HEK293T (cell line): ENCODE data around the gene FBP1.

Experiments
- ARNT ChIP-seq: fragments of 450-650 bp; IDR thresholded peaks from 2 replicates; pipeline ENCODE4 v1.6.1; 2017; ENCODE audit warnings: mild to moderate bottlenecking
- BHLHE40 ChIP-seq: fragments of 450-650 bp; IDR thresholded peaks from 2 replicates; pipeline ENCODE4 v1.6.1; 2016; ENCODE audit warnings: mild to moderate bottlenecking, moderate library complexity, borderline replicate concordance
- ELF4 ChIP-seq: fragments of 450-650 bp; IDR thresholded peaks from 2 replicates; pipeline ENCODE4 v1.6.1; 2017; ENCODE audit warnings: antibody characterized with exemption
- FOXK2 ChIP-seq: fragments of 450-650 bp; IDR thresholded peaks from 2 replicates; pipeline ENCODE4 v1.6.1; 2016; ENCODE audit warnings: mild to moderate bottlenecking
- FOXM1 ChIP-seq: fragments of 450-650 bp; IDR thresholded peaks from 2 replicates; pipeline ENCODE4 v1.6.1; 2017; ENCODE audit warnings: mild to moderate bottlenecking, borderline replicate concordance
- HDGF ChIP-seq: fragments of 450-650 bp; IDR thresholded peaks from 2 replicates; pipeline ENCODE4 v1.6.1; 2017; ENCODE audit warnings: antibody characterized with exemption, borderline replicate concordance
- L3MBTL2 ChIP-seq: fragments of 450-650 bp; conservative IDR thresholded peaks from 2 replicates; pipeline ENCODE4 v1.6.1; 2016; ENCODE audit warnings: mild to moderate bottlenecking
- LEF1 ChIP-seq: fragments of 450-650 bp; IDR thresholded peaks from 2 replicates; pipeline ENCODE4 v1.6.1; 2017; ENCODE audit warnings: mild to moderate bottlenecking, borderline replicate concordance
- SUZ12 ChIP-seq: fragments of 450-650 bp; IDR thresholded peaks from 2 replicates; pipeline ENCODE4 v1.6.1; 2016; ENCODE audit warnings: mild to moderate bottlenecking
- TARDBP ChIP-seq: fragments of 450-650 bp; IDR thresholded peaks from 2 replicates; pipeline ENCODE4 v1.6.1; 2016
- ZNF384 ChIP-seq: fragments of 450-650 bp; IDR thresholded peaks from 2 replicates; pipeline ENCODE4 v1.6.1; 2016

GRCh38 chr9:94600258-94600657, 39.1 kb downstream of the FBP1 start:
- TF ChIP-seq HDGF = no peak
- TF ChIP-seq BHLHE40 = no peak
- TF ChIP-seq SUZ12 = no peak
- TF ChIP-seq FOXM1 = no peak
- TF ChIP-seq ELF4 = no peak
- no peak for TF ChIP-seq LEF1
- TF ChIP-seq FOXK2 = no peak
- no peak for TF ChIP-seq L3MBTL2
- TF ChIP-seq ZNF384 = no peak
- TF ChIP-seq TARDBP = no peak
- TF ChIP-seq ARNT = no peak
